Cortex of kidney (tissue), 1 donor: ENCODE results near the gene DIP2A.
"Not testable (repeated sequence)": the region's sequence is repeated elsewhere in the genome, so short reads cannot be mapped to it uniquely, and the experiment has no call there.

Source experiments
- DNase-seq: peaks from one replicate; lab custom pipeline; 2025; lab: John Stamatoyannopoulos, UW

Gene DIP2A

GRCh38 chr21:46424621-46425020 lies 34.1 kb upstream of the DIP2A start:
- no peak for DNase-seq

- DNase-seq = no peak
These were observed 33.6 kb upstream of the DIP2A start for GRCh38 chr21:46425041-46425440.

GRCh38 chr21:46425571-46425970 lies 33.1 kb upstream of the DIP2A start:
- DNase-seq = no peak

- no peak for DNase-seq
These were observed 32.2 kb upstream of the DIP2A start for GRCh38 chr21:46426313-46427046.

- no peak for DNase-seq
These were observed 31.2 kb upstream of the DIP2A start for GRCh38 chr21:46427516-46427915.

- DNase-seq = no peak
These were observed 30.4 kb upstream of the DIP2A start for GRCh38 chr21:46428286-46428685.

- DNase-seq = no peak
These were observed 29.5 kb upstream of the DIP2A start for GRCh38 chr21:46428987-46429710.

GRCh38 chr21:46429754-46430681 lies 28.7 kb upstream of the DIP2A start:
- DNase-seq = no peak

GRCh38 chr21:46431448-46431847 lies 27.2 kb upstream of the DIP2A start:
- no peak for DNase-seq

GRCh38 chr21:46431884-46432488 lies 26.7 kb upstream of the DIP2A start:
- DNase-seq = no peak

- DNase-seq = not testable (repeated sequence)
These were observed 25.6 kb upstream of the DIP2A start for GRCh38 chr21:46433116-46433515.

GRCh38 chr21:46434322-46434958 lies 24.3 kb upstream of the DIP2A start:
- no peak for DNase-seq

- no peak for DNase-seq
These were observed 22.9 kb upstream of the DIP2A start for GRCh38 chr21:46435786-46436227.

GRCh38 chr21:46436621-46437020 lies 22.1 kb upstream of the DIP2A start:
- no peak for DNase-seq

- no peak for DNase-seq
These were observed 21.6 kb upstream of the DIP2A start for GRCh38 chr21:46437096-46437498.

GRCh38 chr21:46437511-46437910 lies 21.2 kb upstream of the DIP2A start:
- no peak for DNase-seq

GRCh38 chr21:46438241-46438640 lies 20.4 kb upstream of the DIP2A start:
- DNase-seq = no peak

GRCh38 chr21:46439906-46440305 lies 18.8 kb upstream of the DIP2A start:
- DNase-seq = no peak

GRCh38 chr21:46441331-46441730 lies 17.4 kb upstream of the DIP2A start:
- no peak for DNase-seq

GRCh38 chr21:46441961-46442498 lies 16.7 kb upstream of the DIP2A start:
- no peak for DNase-seq

- no peak for DNase-seq
These were observed 15.8 kb upstream of the DIP2A start for GRCh38 chr21:46442938-46443337.
